Dendritic cell treated with granulocyte-macrophage colony-stimulating factor and Interleukin-4, amounts not matched to agents 40 ng/mL and 50 ng/mL, for 4 days (primary cell): ENCODE data around the gene MID1.

Experiments
- H3K27ac Mint-ChIP-seq: one replicate; pipeline ENCODE4 v1.8.0; 2022; ENCODE audit warnings: mild to moderate bottlenecking, mixed read lengths
- H3K27me3 Mint-ChIP-seq: one replicate; pipeline ENCODE4 v1.8.0; 2022; ENCODE audit warnings: mild to moderate bottlenecking, mixed read lengths
- H3K36me3 Mint-ChIP-seq: one replicate; pipeline ENCODE4 v1.8.0; 2022; ENCODE audit warnings: low read depth, mixed read lengths
- H3K4me1 Mint-ChIP-seq: one replicate; pipeline ENCODE4 v1.8.0; 2022; ENCODE audit warnings: low read depth, mixed read lengths
- H3K4me3 Mint-ChIP-seq: one replicate; pipeline ENCODE4 v1.8.0; 2022; ENCODE audit warnings: mild to moderate bottlenecking, moderate library complexity, mixed read lengths
- H3K9me3 Mint-ChIP-seq: one replicate; pipeline ENCODE4 v1.8.0; 2022; ENCODE audit warnings: mixed read lengths
- intact Hi-C: fragments of 100-400 bp; cut with micrococcal nuclease; formaldehyde crosslinking; loops from one replicate; pipeline ENCODE4 v1.15.0; 2022

MID1 gene

GRCh38 chrX:10471418-10471817 is 149.0 kb downstream of the MID1 start:
- H3K36me3 Mint-ChIP-seq: no peaks in the 10 kb centered on the region

GRCh38 chrX:10470009-10470408 is 150.4 kb downstream of the MID1 start:
- H3K27ac Mint-ChIP-seq: no peak overlapping the region
- H3K9me3 Mint-ChIP-seq: no peaks in the 10 kb centered on the region
- H3K4me1 Mint-ChIP-seq: peaks cover 10% of the 10 kb centered on the region
- intact Hi-C loops: no loop called here
- H3K4me3 Mint-ChIP-seq: no peak overlapping the region
- H3K36me3 Mint-ChIP-seq: no peaks in the 10 kb centered on the region
- H3K27me3 Mint-ChIP-seq: no peaks in the 10 kb centered on the region

More at GRCh38 chrX:10471418-10471817, 149.0 kb downstream of the MID1 start:
- no peaks in the 10 kb centered on the region for H3K27me3 Mint-ChIP-seq
- no peaks in the 10 kb centered on the region for H3K9me3 Mint-ChIP-seq
- peaks cover 10% of the 10 kb centered on the region for H3K4me1 Mint-ChIP-seq
- no peak overlapping the region for H3K27ac Mint-ChIP-seq
- H3K4me3 Mint-ChIP-seq: no peak overlapping the region
- intact Hi-C loops: no loop called here

GRCh38 chrX:10467793-10468192 is 152.6 kb downstream of the MID1 start:
- Mint-ChIP-seq H3K9me3 (no peaks in the 10 kb centered on the region), H3K27ac (no peak overlapping the region), H3K27me3 (no peaks in the 10 kb centered on the region), H3K4me1 (peaks cover 10% of the 10 kb centered on the region), H3K4me3 (no peak overlapping the region), H3K36me3 (no peaks in the 10 kb centered on the region)
- intact Hi-C loops: no loop called here

- peaks cover 10% of the 10 kb centered on the region for H3K4me1 Mint-ChIP-seq
- no peaks in the 10 kb centered on the region for H3K27me3 Mint-ChIP-seq
- H3K4me3 Mint-ChIP-seq: no peak overlapping the region
- H3K36me3 Mint-ChIP-seq: no peaks in the 10 kb centered on the region
- no peak overlapping the region for H3K27ac Mint-ChIP-seq
- no peaks in the 10 kb centered on the region for H3K9me3 Mint-ChIP-seq
- intact Hi-C loops: no loop called here
These were observed 155.1 kb downstream of the MID1 start for GRCh38 chrX:10465254-10465653.

- H3K9me3 Mint-ChIP-seq: no peaks in the 10 kb centered on the region
- no peak overlapping the region for H3K4me3 Mint-ChIP-seq
- H3K27ac Mint-ChIP-seq: no peak overlapping the region
- no peaks in the 10 kb centered on the region for H3K27me3 Mint-ChIP-seq
- H3K4me1 Mint-ChIP-seq: no peaks in the 10 kb centered on the region
- H3K36me3 Mint-ChIP-seq: no peaks in the 10 kb centered on the region
- intact Hi-C loops: no loop called here
These were observed 163.3 kb downstream of the MID1 start for GRCh38 chrX:10457092-10457491.

- no peaks in the 10 kb centered on the region for H3K36me3 Mint-ChIP-seq
- H3K4me3 Mint-ChIP-seq: no peak overlapping the region
- no peaks in the 10 kb centered on the region for H3K9me3 Mint-ChIP-seq
- intact Hi-C loops: no loop called here
- no peaks in the 10 kb centered on the region for H3K27me3 Mint-ChIP-seq
- no peaks in the 10 kb centered on the region for H3K4me1 Mint-ChIP-seq
- H3K27ac Mint-ChIP-seq: no peak overlapping the region
These were observed 166.4 kb downstream of the MID1 start for GRCh38 chrX:10453945-10454344.

GRCh38 chrX:10450959-10451355 is 169.4 kb downstream of the MID1 start:
- H3K27me3 Mint-ChIP-seq: no peaks in the 10 kb centered on the region
- H3K9me3 Mint-ChIP-seq: no peaks in the 10 kb centered on the region
- H3K36me3 Mint-ChIP-seq: no peaks in the 10 kb centered on the region
- H3K27ac Mint-ChIP-seq: no peak overlapping the region
- intact Hi-C loops: no loop called here
- H3K4me3 Mint-ChIP-seq: no peak overlapping the region
- no peaks in the 10 kb centered on the region for H3K4me1 Mint-ChIP-seq

- Mint-ChIP-seq H3K9me3 (no peaks in the 10 kb centered on the region), H3K4me1 (no peaks in the 10 kb centered on the region), H3K4me3 (no peak overlapping the region), H3K27me3 (no peaks in the 10 kb centered on the region), H3K36me3 (no peaks in the 10 kb centered on the region), H3K27ac (no peak overlapping the region)
- intact Hi-C loops: no loop called here
These were observed 170.0 kb downstream of the MID1 start for GRCh38 chrX:10450229-10450958.

- Mint-ChIP-seq H3K27ac (no peak overlapping the region), H3K4me3 (no peak overlapping the region), H3K27me3 (no peaks in the 10 kb centered on the region), H3K9me3 (no peaks in the 10 kb centered on the region), H3K36me3 (no peaks in the 10 kb centered on the region), H3K4me1 (no peaks in the 10 kb centered on the region)
- intact Hi-C loops: no loop called here
These were observed 172.7 kb downstream of the MID1 start for GRCh38 chrX:10447564-10448214.

GRCh38 chrX:10444204-10444603 is 176.2 kb downstream of the MID1 start:
- Mint-ChIP-seq H3K27me3 (peaks cover 3% of the 10 kb centered on the region), H3K4me3 (no peak overlapping the region), H3K27ac (no peak overlapping the region), H3K36me3 (no peaks in the 10 kb centered on the region), H3K9me3 (no peaks in the 10 kb centered on the region), H3K4me1 (no peaks in the 10 kb centered on the region)
- intact Hi-C loops: no loop called here

GRCh38 chrX:10441464-10441863 is 178.9 kb downstream of the MID1 start:
- Mint-ChIP-seq H3K4me1 (no peaks in the 10 kb centered on the region), H3K27ac (no peak overlapping the region), H3K9me3 (no peaks in the 10 kb centered on the region), H3K36me3 (no peaks in the 10 kb centered on the region), H3K4me3 (no peak overlapping the region), H3K27me3 (peaks cover 3% of the 10 kb centered on the region)
- intact Hi-C loops: no loop called here

GRCh38 chrX:10433296-10433965 is 187.0 kb downstream of the MID1 start:
- no peak overlapping the region for H3K27ac Mint-ChIP-seq
- no peaks in the 10 kb centered on the region for H3K36me3 Mint-ChIP-seq
- no peaks in the 10 kb centered on the region for H3K4me1 Mint-ChIP-seq
- intact Hi-C loops: no loop called here
- H3K4me3 Mint-ChIP-seq: no peak overlapping the region
- no peaks in the 10 kb centered on the region for H3K27me3 Mint-ChIP-seq
- no peaks in the 10 kb centered on the region for H3K9me3 Mint-ChIP-seq

GRCh38 chrX:10429908-10430307 is 190.5 kb downstream of the MID1 start:
- H3K27ac Mint-ChIP-seq: no peak overlapping the region
- no peak overlapping the region for H3K4me3 Mint-ChIP-seq
- intact Hi-C loops: no loop called here
- no peaks in the 10 kb centered on the region for H3K27me3 Mint-ChIP-seq
- H3K36me3 Mint-ChIP-seq: no peaks in the 10 kb centered on the region
- no peaks in the 10 kb centered on the region for H3K4me1 Mint-ChIP-seq
- H3K9me3 Mint-ChIP-seq: no peaks in the 10 kb centered on the region

- no peaks in the 10 kb centered on the region for H3K9me3 Mint-ChIP-seq
- H3K4me3 Mint-ChIP-seq: no peak overlapping the region
- no peaks in the 10 kb centered on the region for H3K4me1 Mint-ChIP-seq
- intact Hi-C loops: no loop called here
- H3K27ac Mint-ChIP-seq: no peak overlapping the region
- no peaks in the 10 kb centered on the region for H3K27me3 Mint-ChIP-seq
- H3K36me3 Mint-ChIP-seq: no peaks in the 10 kb centered on the region
These were observed 193.1 kb downstream of the MID1 start for GRCh38 chrX:10427249-10427648.
